Common myeloid progenitor, CD34-positive (primary cell): ENCODE results near the gene HMGB2. TPM values are rescaled to one million over a fixed set of nuclear protein-coding genes. Genes with fewer than 3 reads are reported as not detected.

Experiments used
- CTCF ChIA-PET: fragments of 350-600 bp; sonication (Branson Sonifier 250); formaldehyde crosslinking; loops from one replicate; lab custom pipeline; 2021; ENCODE audit warnings: antibody characterized with exemption; lab: Charles Lee
- POLR2A ChIA-PET: fragments of 350-600 bp; sonication (Branson Sonifier 250); formaldehyde crosslinking; loops from one replicate; lab custom pipeline; 2021; ENCODE audit warnings: antibody characterized with exemption; lab: Charles Lee
- DNase-seq, 3 donors: peaks; one replicate each; pipeline versions ENCODE4 v3.0.0 to v3.0.0-alpha.2; 2013
- H3K27ac ChIP-seq, 2 experiments: 1 replicate in 1 of 2; 2 replicates in 1 of 2; pipeline ENCODE4 v1.7.0; 2013; ENCODE audit warnings: inconsistent platforms in 2 of 2, low read length in 2 of 2, mild to moderate bottlenecking in 2 of 2, low read depth in 1 of 2, moderate library complexity in 1 of 2; ENCODE audit not compliant: severe bottlenecking in 2 of 2, insufficient read depth in 1 of 2, poor library complexity in 1 of 2
- H3K27me3 ChIP-seq, 5 experiments: replicated peaks in 2 of 5; 1 replicate in 3 of 5; 2 replicates in 2 of 5; pipeline versions ENCODE4 v1.6.1 to v1.7.0; 2013; ENCODE audit warnings: low read length in 4 of 5, mild to moderate bottlenecking in 2 of 5, moderate library complexity in 2 of 5, inconsistent platforms in 1 of 5; ENCODE audit not compliant: insufficient read depth in 5 of 5, control insufficient read depth in 4 of 5
- H3K36me3 ChIP-seq, 4 experiments: 1 replicate in 2 of 4; 2 replicates in 2 of 4; pipeline versions ENCODE4 v1.6.1 to v1.7.0; 2013; ENCODE audit warnings: low read length in 3 of 4, control low read depth in 1 of 4, mild to moderate bottlenecking in 1 of 4; ENCODE audit not compliant: control insufficient read depth in 4 of 4, insufficient read depth in 4 of 4
- H3K4me1 ChIP-seq, 4 experiments: 1 replicate in 3 of 4; 2 replicates in 1 of 4; pipeline versions ENCODE4 v1.6.1 to v1.7.1; 2013; ENCODE audit warnings: low read length in 3 of 4, mild to moderate bottlenecking in 3 of 4, control low read depth in 1 of 4, inconsistent platforms in 1 of 4, moderate library complexity in 1 of 4; ENCODE audit not compliant: control insufficient read depth in 4 of 4, insufficient read depth in 4 of 4; ENCODE audit errors: control extremely low read depth in 1 of 4
- H3K4me3 ChIP-seq, 7 experiments: 1 replicate in 4 of 7; 2 replicates in 3 of 7; pipeline versions ENCODE4 v1.5.1 to v1.7.0; 2013; ENCODE audit warnings: mild to moderate bottlenecking in 7 of 7, low read length in 6 of 7, moderate library complexity in 6 of 7, inconsistent platforms in 2 of 7, low read depth in 2 of 7, control low read depth in 1 of 7; ENCODE audit not compliant: insufficient read depth in 4 of 7, control insufficient read depth in 1 of 7; ENCODE audit errors: extremely low read depth in 1 of 7
- H3K9me3 ChIP-seq, 5 experiments: 1 replicate in 4 of 5; 2 replicates in 1 of 5; pipeline versions ENCODE4 v1.6.1 to v1.7.1; 2013; ENCODE audit warnings: low read length in 4 of 5, mild to moderate bottlenecking in 2 of 5, inconsistent platforms in 1 of 5, low read depth in 1 of 5, moderate library complexity in 1 of 5; ENCODE audit not compliant: control insufficient read depth in 4 of 5, insufficient read depth in 2 of 5; ENCODE audit errors: control extremely low read depth in 1 of 5
- WGBS: methylation state at CpG from one replicate; pipeline ENCODE4 v1.1.5; 2013; ENCODE audit not compliant: insufficient coverage; 5-methylcytosine and 5-hydroxymethylcytosine counted together
- polyA plus RNA-seq: library from polyadenylated mRNA; unstranded; fragments of 120-200 nt; gene quantifications from one replicate; pipeline ENCODE4 v1.2.1, GENCODE V29; 2013

Gene HMGB2
- 280 TPM for polyA plus RNA-seq

DNA sequence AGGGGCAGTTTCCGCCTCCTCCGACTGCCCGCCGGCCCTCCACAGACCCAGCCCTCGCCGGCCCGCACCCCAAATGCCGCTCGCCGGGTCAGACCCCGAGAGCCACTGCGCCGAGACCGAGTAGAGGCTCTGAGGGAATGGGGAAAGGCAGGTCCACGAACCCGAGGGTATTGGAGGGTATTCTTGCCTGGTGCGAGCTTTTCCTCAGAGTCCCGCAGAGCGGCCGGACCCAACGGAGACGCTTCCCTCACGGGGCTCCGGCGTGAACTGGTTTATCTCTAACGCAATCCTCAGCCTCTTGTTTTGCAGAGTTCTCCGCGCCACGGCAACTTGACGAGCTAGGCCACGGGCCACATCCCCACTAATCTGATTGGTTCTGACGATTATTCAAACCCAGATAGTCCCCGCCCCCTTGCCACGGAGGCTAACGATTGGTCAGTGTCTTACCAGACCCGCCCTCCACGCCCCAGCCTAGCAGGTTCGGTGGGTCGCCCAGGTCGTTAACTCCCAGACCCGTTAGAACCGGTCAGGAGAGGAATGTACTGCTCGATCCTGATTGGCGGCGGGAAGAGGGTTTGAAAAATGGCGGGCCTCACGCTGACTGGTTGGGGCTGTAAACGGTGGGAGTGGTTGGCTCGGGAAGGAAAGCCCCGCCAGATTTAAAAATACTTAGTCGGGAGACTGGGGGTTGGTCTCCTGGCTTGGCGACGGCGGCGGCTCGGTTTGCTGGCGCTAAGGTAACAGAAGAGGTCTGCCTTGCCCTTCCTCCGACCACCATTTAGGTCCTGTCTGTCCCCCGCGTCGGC is at the start of gene HMGB2:
TSS of gene HMGB2 (minus strand) at position 274 of the 806 bp plus-strand sequence. CDS start 709 bp downstream, outside the sequence.
- no peaks in the 10 kb centered on the region for H3K27me3 ChIP-seq
- peaks cover 2 to 40% (median 28%) of the 10 kb centered on the region in 4 experiments for H3K4me1 ChIP-seq
- 0% methylated on average over 47 of the region's 61 CpGs for WGBS
- H3K9me3 ChIP-seq = no peaks in the 10 kb centered on the region
- ChIA-PET CTCF (interaction anchor here (0.9 to 3.8 kb wide), 7 partner anchors 11 to 77 kb away, joined by 3 to 18 read pairs (median 6); partner anchors contain the start of gene SAP30), POLR2A (interaction anchor here (0.6 to 3.5 kb wide), 5 partner anchors 11 to 36 kb away, joined by 3 to 24 read pairs (median 5); partner anchors contain the start of gene SAP30)
- peak within 1 kb of the TSS; percentile 78 to 99 (median 98) for H3K4me3 ChIP-seq
- H3K27ac ChIP-seq = peak within 1 kb of the TSS; percentile 83 to 94
- peak; percentile 100 for DNase-seq
- peaks cover under 1 to 39% (median 8%) of the 10 kb centered on the region in 4 experiments for H3K36me3 ChIP-seq

DNA sequence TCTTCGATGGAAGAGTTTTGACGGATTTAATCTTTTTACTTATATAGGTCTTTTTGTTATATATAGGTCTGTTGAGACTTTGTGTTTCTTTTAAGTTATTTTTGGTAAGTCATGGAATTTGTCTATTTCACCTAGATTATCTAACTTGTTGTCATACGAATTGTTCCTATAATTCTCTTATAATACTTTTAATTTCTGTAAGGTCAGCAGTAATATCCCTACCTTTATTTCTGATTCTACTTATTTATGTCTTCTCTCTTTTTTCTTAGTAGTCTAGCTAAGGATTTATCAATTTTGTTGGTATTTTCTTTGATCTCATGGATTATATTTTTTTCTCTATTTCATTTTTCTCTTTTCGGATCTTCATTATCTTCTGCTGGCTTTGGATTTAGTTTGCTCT is 48.2 kb upstream of the HMGB2 start:
- no CpG with 5 or more reads among the region's 4 CpGs for WGBS
- no peaks in the 10 kb centered on the region for H3K27me3 ChIP-seq
- H3K36me3 ChIP-seq = no peaks in the 10 kb centered on the region
- H3K9me3 ChIP-seq = no peaks in the 10 kb centered on the region
- H3K27ac ChIP-seq = no peak overlapping the region
- no peak overlapping the region for H3K4me3 ChIP-seq
- H3K4me1 ChIP-seq = peaks cover 0 to 1% (median 0%) of the 10 kb centered on the region in 4 experiments
- no peak for DNase-seq
- POLR2A ChIA-PET = no interaction called here
- CTCF ChIA-PET = no interaction called here

DNA sequence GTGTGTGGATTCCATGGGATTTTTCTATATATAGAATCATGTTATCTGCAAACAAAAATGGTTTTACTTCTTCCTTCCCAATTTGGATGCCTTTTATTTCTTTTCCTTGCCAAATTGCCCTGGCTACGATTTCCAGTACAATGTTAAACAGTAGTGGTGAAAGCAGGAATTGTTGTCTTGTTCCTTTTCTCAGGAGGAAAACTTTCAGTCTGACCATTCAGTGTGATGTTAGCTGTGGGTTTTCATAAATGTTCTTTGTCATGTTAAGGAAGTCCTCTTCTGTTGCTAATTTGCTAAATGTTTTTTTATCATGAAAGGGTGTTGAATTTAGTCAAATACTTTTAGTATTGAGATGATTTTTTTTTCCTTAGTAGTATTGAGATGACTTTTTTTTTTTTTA is 47.5 kb upstream of the HMGB2 start:
- no peak for DNase-seq
- no peak overlapping the region for H3K4me3 ChIP-seq
- 71% methylated on average over 1 of the region's 1 CpG for WGBS
- H3K27me3 ChIP-seq = no peaks in the 10 kb centered on the region
- no peaks in the 10 kb centered on the region for H3K9me3 ChIP-seq
- CTCF ChIA-PET = interaction anchor here (0.7 kb wide), 1 partner anchor 40 kb away, joined by 3 read pairs; no protein-coding TSS in a partner anchor
- POLR2A ChIA-PET = no interaction called here
- no peak overlapping the region for H3K27ac ChIP-seq
- H3K36me3 ChIP-seq = peaks cover 0 to 3% (median 0%) of the 10 kb centered on the region in 4 experiments
- peaks cover 0 to 1% (median 0%) of the 10 kb centered on the region in 4 experiments for H3K4me1 ChIP-seq

DNA sequence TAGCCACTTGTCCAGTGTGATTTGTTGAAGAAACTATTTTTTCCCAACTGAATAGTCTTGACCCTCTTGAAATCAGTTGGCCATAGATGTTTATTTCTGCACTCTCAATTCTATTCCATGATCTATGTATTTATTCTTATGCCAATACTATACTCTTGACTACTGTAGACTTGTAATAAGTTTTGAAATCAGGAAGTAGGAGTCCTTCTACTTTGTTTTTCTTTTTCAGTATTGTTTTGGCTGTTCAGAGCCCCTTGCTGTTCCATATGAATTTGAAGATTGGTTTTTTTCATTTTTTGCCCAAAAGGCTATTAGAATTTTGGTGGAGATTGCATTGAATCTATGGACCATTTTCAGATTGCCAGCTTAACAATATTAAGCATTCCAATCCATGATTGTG is 46.8 kb upstream of the HMGB2 start:
- Histone ChIP-seq H3K4me3 (no peak overlapping the region), H3K27ac (no peak overlapping the region), H3K27me3 (no peaks in the 10 kb centered on the region), H3K4me1 (peaks cover 0 to 1% (median 0%) of the 10 kb centered on the region in 4 experiments), H3K36me3 (peaks cover 0 to 9% (median 1%) of the 10 kb centered on the region in 4 experiments), H3K9me3 (no peaks in the 10 kb centered on the region)
- POLR2A ChIA-PET = no interaction called here
- CTCF ChIA-PET = no interaction called here
- no peak for DNase-seq

DNA sequence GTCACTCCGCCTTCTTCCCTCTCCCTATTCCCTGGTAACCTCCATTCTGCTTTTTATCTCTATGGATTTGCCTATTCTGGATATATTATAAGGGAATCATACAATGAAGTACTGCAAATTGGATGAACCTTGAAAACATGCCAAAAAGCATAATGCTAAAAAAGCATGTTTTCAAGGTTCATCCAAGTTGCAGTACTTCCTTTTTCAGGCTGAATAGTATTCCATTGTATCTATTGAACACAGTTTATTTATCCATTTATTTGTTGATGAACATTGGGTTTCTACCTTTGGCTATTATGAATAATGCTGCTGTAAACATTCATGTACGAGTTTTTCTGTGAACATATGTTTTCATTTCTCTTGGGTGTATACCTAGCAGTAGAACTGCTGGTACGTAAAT is 45.8 kb upstream of the HMGB2 start:
- Histone ChIP-seq H3K4me3 (no peak overlapping the region), H3K36me3 (peaks cover 0 to 14% (median 2%) of the 10 kb centered on the region in 4 experiments), H3K9me3 (no peaks in the 10 kb centered on the region), H3K27me3 (no peaks in the 10 kb centered on the region), H3K4me1 (peaks cover 0 to 1% (median 0%) of the 10 kb centered on the region in 4 experiments), H3K27ac (no peak overlapping the region)
- DNase-seq = no peak
- WGBS = 100% methylated on average over 2 of the region's 3 CpGs
- ChIA-PET CTCF (interaction anchor here (2.0 kb wide), 1 partner anchor 10 kb away, joined by 4 read pairs; no protein-coding TSS in a partner anchor), POLR2A (no interaction called here)

DNA sequence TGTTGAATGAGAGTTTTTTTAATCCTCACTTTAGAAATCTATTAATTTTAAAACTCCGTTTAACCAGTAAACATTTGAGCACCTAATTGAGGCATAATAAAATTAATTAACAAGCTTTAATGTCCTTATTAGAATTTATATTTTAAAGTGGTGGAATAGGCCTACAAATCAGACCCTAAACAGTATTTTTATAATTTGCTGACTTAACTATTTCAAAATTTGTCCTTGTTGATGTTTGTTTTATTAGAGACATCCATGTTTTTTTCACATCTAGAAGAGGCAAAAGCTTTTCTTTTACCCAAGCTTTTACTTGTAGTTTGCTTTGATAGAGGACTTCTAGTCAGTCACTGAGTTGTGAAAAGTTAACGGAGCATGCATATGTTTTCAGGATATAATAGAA is 40.4 kb upstream of the HMGB2 start:
- Histone ChIP-seq H3K36me3 (peaks cover 0 to 14% (median 5%) of the 10 kb centered on the region in 4 experiments), H3K4me3 (no peak overlapping the region), H3K27ac (no peak overlapping the region), H3K9me3 (no peaks in the 10 kb centered on the region), H3K4me1 (peaks cover 0 to 18% (median 9%) of the 10 kb centered on the region in 4 experiments), H3K27me3 (no peaks in the 10 kb centered on the region)
- ChIA-PET POLR2A (no interaction called here), CTCF (interaction anchor here (0.8 to 5.9 kb wide), 4 partner anchors 21 to 39 kb away, joined by 3 to 31 read pairs (median 4); partner anchors contain the start of gene SCRG1)
- DNase-seq = no peak
- WGBS = no CpG with 5 or more reads among the region's 2 CpGs
